K562 (cell line): ENCODE measurements around the gene VWA7. TPM values are rescaled to one million over a fixed set of nuclear protein-coding genes. Genes with fewer than 3 reads are reported as not detected.

Experiments
- BRCA1 ChIP-seq, 2 experiments: fragments of 450-650 bp in 1 of 2; sonication (generic) in 1 of 2; formaldehyde crosslinking in 1 of 2; IDR thresholded peaks; 2 replicates each; pipeline versions ENCODE4 v1.5.0 to v1.6.1; 2017 to 2020; ENCODE audit warnings: mild to moderate bottlenecking in 1 of 2, missing genetic modification reagents in 1 of 2
- CREBBP ChIP-seq: IDR thresholded peaks from one replicate; pipeline ENCODE4 v1.6.1; 2012; ENCODE audit warnings: low read depth, mild to moderate bottlenecking, control low read depth, inconsistent platforms, low read length
- EP400 ChIP-seq: fragments of 450-650 bp; IDR thresholded peaks from 2 replicates; pipeline ENCODE4 v1.6.1; 2017; ENCODE audit warnings: antibody characterized with exemption, mild to moderate bottlenecking, moderate library complexity
- FOSL1 ChIP-seq: fragments of 200-800 bp; sonication (Bioruptor generic); conservative IDR thresholded peaks from 2 replicates; pipeline ENCODE4 v1.6.1; 2016; ENCODE audit warnings: missing genetic modification characterization, missing compliant biosample characterization
- FOXA3 ChIP-seq, 2 experiments: fragments of 450-650 bp in 1 of 2; sonication (generic) in 1 of 2; formaldehyde crosslinking; IDR thresholded peaks in 1 of 2; conservative IDR thresholded peaks in 1 of 2; 2 replicates each; pipeline versions ENCODE4 v1.4.0 to v1.8.0; 2020 to 2022; ENCODE audit warnings: mild to moderate bottlenecking in 2 of 2, missing genetic modification reagents in 1 of 2
- FOXJ3 ChIP-seq: sonication (generic); formaldehyde crosslinking; IDR thresholded peaks from 2 replicates; pipeline ENCODE4 v1.4.0; 2020; ENCODE audit warnings: mild to moderate bottlenecking, missing genetic modification reagents
- GABPA ChIP-seq: fragments of 200-800 bp; sonication (Bioruptor generic); conservative IDR thresholded peaks from 2 replicates; pipeline ENCODE4 v1.6.1; 2016; ENCODE audit warnings: low read depth, missing genetic modification characterization, missing compliant biosample characterization
- HMGN3 ChIP-seq: IDR thresholded peaks from 2 replicates; pipeline ENCODE4 v1.6.1; 2011; ENCODE audit warnings: borderline replicate concordance, low read depth, mild to moderate bottlenecking, mixed read lengths, low read length; ENCODE audit not compliant: insufficient read length; ENCODE audit errors: extremely low read depth
- MAFG ChIP-seq: fragments of 450-650 bp; conservative IDR thresholded peaks from 2 replicates; pipeline ENCODE4 v1.6.1; 2016; ENCODE audit warnings: missing genetic modification characterization, missing compliant biosample characterization
- PHTF2 ChIP-seq: fragments of 250-450 bp; sonication (Bioruptor Pico); IDR thresholded peaks from 2 replicates; pipeline ENCODE4 v1.5.0; 2021; ENCODE audit warnings: mild to moderate bottlenecking
- TCF7 ChIP-seq: sonication (generic); IDR thresholded peaks from 2 replicates; pipeline ENCODE4 v1.6.1; 2016; ENCODE audit warnings: antibody characterized with exemption, borderline replicate concordance
- YBX1 ChIP-seq: fragments of 450-650 bp; IDR thresholded peaks from 2 replicates; pipeline ENCODE4 v1.7.1; 2016; ENCODE audit warnings: mild to moderate bottlenecking
- ZNF324 ChIP-seq: fragments of 250-450 bp; sonication (Bioruptor Pico); IDR thresholded peaks from 2 replicates; pipeline ENCODE4 v1.4.0; 2020; ENCODE audit warnings: mild to moderate bottlenecking
- ZNF408 ChIP-seq: fragments of 250-450 bp; sonication (Bioruptor Pico); IDR thresholded peaks from 2 replicates; pipeline ENCODE4 v1.4.0; 2020; ENCODE audit warnings: low read depth, mild to moderate bottlenecking, moderate library complexity
- polyA plus RNA-seq, 8 experiments: library from polyadenylated mRNA; depleted of rRNA in 4 of 8; stranded (reverse) in 5 of 8; unstranded in 3 of 8; fragments of >200 nt; fragmentation: Nextera tagmentation in 2 of 8; fragmentation: Illumina TruSeq in 1 of 8; extraction: Ambion mirVana in 2 of 8; extraction: Trizol in 1 of 8; gene quantifications; 2 replicates each; pipeline versions ENCODE4 v1.2.1 to v1.2.3, GENCODE V29; 2011 to 2014; ENCODE audit warnings: inconsistent platforms in 1 of 8, missing spikeins in 1 of 8
- total RNA-seq, 7 experiments: library from RNA; depleted of rRNA in 6 of 7; stranded (reverse); fragments of >200 nt in 6 of 7; fragmentation: Illumina TruSeq in 2 of 7; extraction: Trizol in 2 of 7; gene quantifications; 2 replicates each; pipeline versions ENCODE4 v1.2.1 to v1.2.3, GENCODE V29; 2011 to 2021; ENCODE audit warnings: low replicate concordance in 1 of 7
- TF ChIP-seq, protein P1 (sequence below): sonication (generic); formaldehyde crosslinking; IDR thresholded peaks from 2 replicates; pipeline ENCODE4 v1.8.1; 2023; ENCODE audit warnings: mild to moderate bottlenecking, missing genetic modification reagents
- TF ChIP-seq, protein P2 (sequence below): sonication (generic); formaldehyde crosslinking; IDR thresholded peaks from 2 replicates; pipeline ENCODE4 v1.8.0; 2022; ENCODE audit warnings: mild to moderate bottlenecking, missing genetic modification reagents, borderline replicate concordance

VWA7 gene
- total and polyA plus RNA-seq, 9 of the 15 experiments (the other 6 are each of a cell fraction or from before 2014, with no cell fraction given), result 0.18 to 2.9 (median 0.95) TPM

DNA sequence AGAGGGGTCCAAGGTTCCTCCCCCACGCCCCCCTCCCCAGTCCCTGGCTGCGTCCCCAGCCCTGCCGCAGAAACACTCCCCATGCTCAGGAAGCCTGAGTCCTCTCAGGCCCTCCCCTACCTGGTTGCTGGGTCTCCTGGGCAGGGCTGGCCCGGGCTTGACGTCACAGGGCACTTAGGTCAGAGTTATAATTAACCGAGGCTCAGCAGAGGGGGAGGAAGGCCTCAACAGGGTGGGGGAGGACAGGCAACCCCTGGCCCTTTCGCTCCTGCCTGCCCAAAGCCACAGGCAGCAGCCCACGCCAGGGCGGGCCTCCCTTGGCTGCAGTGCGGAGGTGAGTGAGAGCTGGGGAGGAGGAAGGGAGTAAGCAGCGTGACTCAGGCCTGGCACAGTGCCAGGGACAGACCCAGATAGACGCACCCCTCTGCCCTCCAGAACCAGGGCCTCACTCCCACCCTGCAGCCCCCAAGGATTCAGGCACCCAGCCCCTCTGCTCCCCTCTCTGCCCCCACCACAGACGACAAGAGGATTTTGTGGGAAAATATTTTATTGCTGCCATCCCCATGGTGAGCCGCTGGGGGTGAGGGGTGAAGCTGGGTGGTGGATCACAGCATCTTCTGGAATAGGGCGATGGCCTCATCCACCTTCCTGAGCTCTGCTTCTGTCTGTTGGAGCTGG, at the start of gene VWA7 (continued):
- TF ChIP-seq, protein P1, sequence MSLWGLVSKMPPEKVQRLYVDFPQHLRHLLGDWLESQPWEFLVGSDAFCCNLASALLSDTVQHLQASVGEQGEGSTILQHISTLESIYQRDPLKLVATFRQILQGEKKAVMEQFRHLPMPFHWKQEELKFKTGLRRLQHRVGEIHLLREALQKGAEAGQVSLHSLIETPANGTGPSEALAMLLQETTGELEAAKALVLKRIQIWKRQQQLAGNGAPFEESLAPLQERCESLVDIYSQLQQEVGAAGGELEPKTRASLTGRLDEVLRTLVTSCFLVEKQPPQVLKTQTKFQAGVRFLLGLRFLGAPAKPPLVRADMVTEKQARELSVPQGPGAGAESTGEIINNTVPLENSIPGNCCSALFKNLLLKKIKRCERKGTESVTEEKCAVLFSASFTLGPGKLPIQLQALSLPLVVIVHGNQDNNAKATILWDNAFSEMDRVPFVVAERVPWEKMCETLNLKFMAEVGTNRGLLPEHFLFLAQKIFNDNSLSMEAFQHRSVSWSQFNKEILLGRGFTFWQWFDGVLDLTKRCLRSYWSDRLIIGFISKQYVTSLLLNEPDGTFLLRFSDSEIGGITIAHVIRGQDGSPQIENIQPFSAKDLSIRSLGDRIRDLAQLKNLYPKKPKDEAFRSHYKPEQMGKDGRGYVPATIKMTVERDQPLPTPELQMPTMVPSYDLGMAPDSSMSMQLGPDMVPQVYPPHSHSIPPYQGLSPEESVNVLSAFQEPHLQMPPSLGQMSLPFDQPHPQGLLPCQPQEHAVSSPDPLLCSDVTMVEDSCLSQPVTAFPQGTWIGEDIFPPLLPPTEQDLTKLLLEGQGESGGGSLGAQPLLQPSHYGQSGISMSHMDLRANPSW, result peak; percentile 16
- TF ChIP-seq CREBBP, result no peak
- TF ChIP-seq FOXA3 (CRISPR knock-in tag; conservative IDR thresholded peaks at IDR 0.05 in 1 of 2, IDR thresholded peaks at IDR 0.05 in 1 of 2), result no peak
- peak; percentile 55; the same call in 1 of the 2 replicates for TF ChIP-seq GABPA (tag)
- no peak for TF ChIP-seq EP400
- peak; percentile 85; the same call in 1 of the 2 replicates for TF ChIP-seq TCF7
- TF ChIP-seq MAFG (tag), result peak; percentile 91
- TF ChIP-seq ZNF408, result no peak
- TF ChIP-seq ZNF324 (CRISPR knock-in tag), result no peak
- TF ChIP-seq YBX1, result no peak
- TF ChIP-seq, protein P2, sequence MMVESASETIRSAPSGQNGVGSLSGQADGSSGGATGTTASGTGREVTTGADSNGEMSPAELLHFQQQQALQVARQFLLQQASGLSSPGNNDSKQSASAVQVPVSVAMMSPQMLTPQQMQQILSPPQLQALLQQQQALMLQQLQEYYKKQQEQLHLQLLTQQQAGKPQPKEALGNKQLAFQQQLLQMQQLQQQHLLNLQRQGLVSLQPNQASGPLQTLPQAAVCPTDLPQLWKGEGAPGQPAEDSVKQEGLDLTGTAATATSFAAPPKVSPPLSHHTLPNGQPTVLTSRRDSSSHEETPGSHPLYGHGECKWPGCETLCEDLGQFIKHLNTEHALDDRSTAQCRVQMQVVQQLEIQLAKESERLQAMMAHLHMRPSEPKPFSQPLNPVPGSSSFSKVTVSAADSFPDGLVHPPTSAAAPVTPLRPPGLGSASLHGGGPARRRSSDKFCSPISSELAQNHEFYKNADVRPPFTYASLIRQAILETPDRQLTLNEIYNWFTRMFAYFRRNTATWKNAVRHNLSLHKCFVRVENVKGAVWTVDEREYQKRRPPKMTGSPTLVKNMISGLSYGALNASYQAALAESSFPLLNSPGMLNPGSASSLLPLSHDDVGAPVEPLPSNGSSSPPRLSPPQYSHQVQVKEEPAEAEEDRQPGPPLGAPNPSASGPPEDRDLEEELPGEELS, result peak; percentile 98
- TF ChIP-seq BRCA1 (IDR thresholded peaks at IDR 0.05), result no peak
- no peak for TF ChIP-seq BRCA1 (CRISPR knock-in tag; IDR thresholded peaks at IDR 0.05)
- peak; percentile 32; the same call in 1 of the 2 replicates for TF ChIP-seq PHTF2 (CRISPR knock-in tag)
- no peak for TF ChIP-seq FOXJ3 (CRISPR knock-in tag)
- TF ChIP-seq FOSL1 (tag), result peak; percentile 97
- TF ChIP-seq HMGN3, result peak; percentile 100
